ENCODE measurements around the gene EFNA5. TPM values are rescaled to one million over a fixed set of nuclear protein-coding genes. Genes with fewer than 3 reads are reported as not detected.

The EFNA5 gene
- total RNA-seq, 2 experiments from 2014 or later: not detected

GRCh38 chr5:107505763-107506534 is 164.8 kb downstream of the EFNA5 start:
- no peaks in the 10 kb centered on the region for H3K27me3 ChIP-seq (ENCODE audit: control insufficient read depth in 1 of 2, insufficient read depth in 2 of 2, low read length in 2 of 2)
- no peak overlapping the region for H3K4me3 ChIP-seq (ENCODE audit: low read length)
- TF ChIP-seq CTCF (IDR thresholded peaks at IDR 0.05): no peak
- no peak for ATAC-seq (ENCODE audit: poor library complexity)
- H3K27ac ChIP-seq (ENCODE audit: low read depth in 1 of 2, low read length in 2 of 2): no peak overlapping the region
- H3K27ac Mint-ChIP-seq: no peak overlapping the region
- H3K4me1 ChIP-seq (ENCODE audit: insufficient read depth, low read length): no peaks in the 10 kb centered on the region
- no peak for DNase-seq
- no peaks in the 10 kb centered on the region for H3K36me3 ChIP-seq (ENCODE audit: insufficient read depth, low read length)
- no peaks in the 10 kb centered on the region for H3K36me3 Mint-ChIP-seq (ENCODE audit: low read depth)
- H3K9me3 ChIP-seq (ENCODE audit: control insufficient read depth in 1 of 2, insufficient read depth in 1 of 2, low read length in 2 of 2): no peaks in the 10 kb centered on the region
- intact Hi-C loops (cut with DNase I, micrococcal nuclease): no loop called here
- H3K4me1 Mint-ChIP-seq (ENCODE audit: low read depth): peaks cover 6% of the 10 kb centered on the region
- POLR2A ChIA-PET: no interaction called here
- H3K9me3 Mint-ChIP-seq: no peaks in the 10 kb centered on the region
- peaks cover 28% of the 10 kb centered on the region for H3K27me3 Mint-ChIP-seq
- CTCF ChIA-PET: no interaction called here
- no peak overlapping the region for H3K4me3 Mint-ChIP-seq

- Histone ChIP-seq H3K9me3 (ENCODE audit: control insufficient read depth in 1 of 2, insufficient read depth in 1 of 2, low read length in 2 of 2) (no peaks in the 10 kb centered on the region), H3K4me3 (ENCODE audit: low read length) (no peak overlapping the region), H3K27ac (ENCODE audit: low read depth in 1 of 2, low read length in 2 of 2) (no peak overlapping the region), H3K36me3 (ENCODE audit: insufficient read depth, low read length) (no peaks in the 10 kb centered on the region), H3K4me1 (ENCODE audit: insufficient read depth, low read length) (no peaks in the 10 kb centered on the region), H3K27me3 (ENCODE audit: control insufficient read depth in 1 of 2, insufficient read depth in 2 of 2, low read length in 2 of 2) (no peaks in the 10 kb centered on the region)
- no peak overlapping the region for H3K27ac Mint-ChIP-seq
- no peak for TF ChIP-seq CTCF (IDR thresholded peaks at IDR 0.05)
- H3K36me3 Mint-ChIP-seq (ENCODE audit: low read depth): no peaks in the 10 kb centered on the region
- peaks cover 6% of the 10 kb centered on the region for H3K4me1 Mint-ChIP-seq (ENCODE audit: low read depth)
- ATAC-seq (ENCODE audit: poor library complexity) (no peak), DNase-seq (no peak)
- ChIA-PET POLR2A (no interaction called here), CTCF (no interaction called here)
- intact Hi-C loops (cut with DNase I, micrococcal nuclease): no loop called here
- no peaks in the 10 kb centered on the region for H3K9me3 Mint-ChIP-seq
- no peak overlapping the region for H3K4me3 Mint-ChIP-seq
- peaks cover 28% of the 10 kb centered on the region for H3K27me3 Mint-ChIP-seq
Observed at GRCh38 chr5:107504424-107504823, 166.3 kb downstream of the EFNA5 start.

- no peaks in the 10 kb centered on the region for H3K36me3 ChIP-seq (ENCODE audit: insufficient read depth, low read length)
- no peak overlapping the region for H3K27ac ChIP-seq (ENCODE audit: low read depth in 1 of 2, low read length in 2 of 2)
- Mint-ChIP-seq H3K9me3 (no peaks in the 10 kb centered on the region), H3K4me1 (ENCODE audit: low read depth) (peaks cover 6% of the 10 kb centered on the region), H3K27me3 (peaks cover 28% of the 10 kb centered on the region), H3K27ac (no peak overlapping the region), H3K36me3 (ENCODE audit: low read depth) (no peaks in the 10 kb centered on the region), H3K4me3 (no peak overlapping the region)
- H3K9me3 ChIP-seq (ENCODE audit: control insufficient read depth in 1 of 2, insufficient read depth in 1 of 2, low read length in 2 of 2): no peaks in the 10 kb centered on the region
- H3K4me1 ChIP-seq (ENCODE audit: insufficient read depth, low read length): no peaks in the 10 kb centered on the region
- TF ChIP-seq CTCF (IDR thresholded peaks at IDR 0.05): no peak
- ChIA-PET CTCF (no interaction called here), POLR2A (no interaction called here)
- H3K27me3 ChIP-seq (ENCODE audit: control insufficient read depth in 1 of 2, insufficient read depth in 2 of 2, low read length in 2 of 2): no peaks in the 10 kb centered on the region
- no peak overlapping the region for H3K4me3 ChIP-seq (ENCODE audit: low read length)
- intact Hi-C loops (cut with DNase I, micrococcal nuclease): no loop called here
- DNase-seq: no peak
- ATAC-seq (ENCODE audit: poor library complexity): no peak
Observed at GRCh38 chr5:107502676-107503060, 168.1 kb downstream of the EFNA5 start.

Data from CD4-positive, alpha-beta T cell (primary cell).